Hepatocyte (in vitro differentiated cells): ENCODE measurements around the gene JARID2.

Experiments
- EZH2 ChIP-seq: fragments of 200-600 bp; sonication (generic); IDR thresholded peaks from 2 replicates; pipeline ENCODE4 v1.6.1; 2016; ENCODE audit warnings: antibody characterized with exemption, mild to moderate bottlenecking, borderline replicate concordance
- EZH2phosphoT487 ChIP-seq: fragments of 200-600 bp; sonication (generic); IDR thresholded peaks from one replicate; pipeline ENCODE4 v1.6.1; 2018; ENCODE audit warnings: antibody characterized with exemption, mild to moderate bottlenecking, low read depth, moderate library complexity; ENCODE audit not compliant: unreplicated experiment, severe bottlenecking
- TF ChIP-seq, protein P1 (sequence below): fragments of 200-600 bp; sonication (generic); IDR thresholded peaks from 2 replicates; pipeline ENCODE4 v1.5.1; 2016; ENCODE audit warnings: antibody characterized with exemption, mild to moderate bottlenecking; ENCODE audit not compliant: poor library complexity

DNA sequence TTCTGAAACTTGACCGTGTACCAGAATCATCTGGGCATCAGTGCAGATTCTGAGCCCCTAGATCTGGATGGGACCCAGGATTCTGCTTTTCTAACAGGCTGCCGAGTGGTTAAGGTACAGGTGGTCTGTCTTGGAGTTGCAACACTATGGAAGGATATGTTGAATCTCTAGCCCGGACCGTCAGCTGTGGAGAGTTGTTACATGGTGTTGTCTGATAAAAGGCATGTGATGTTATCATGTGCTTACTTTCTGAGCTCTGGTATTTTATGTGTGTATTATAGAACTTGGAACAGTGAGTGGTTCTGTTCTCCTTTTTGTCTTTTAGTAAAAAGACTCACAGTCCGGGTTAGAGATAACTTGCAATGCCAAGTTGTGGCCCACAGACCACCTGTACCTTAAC lies 123.0 kb downstream of the JARID2 start:
- TF ChIP-seq, protein P1, sequence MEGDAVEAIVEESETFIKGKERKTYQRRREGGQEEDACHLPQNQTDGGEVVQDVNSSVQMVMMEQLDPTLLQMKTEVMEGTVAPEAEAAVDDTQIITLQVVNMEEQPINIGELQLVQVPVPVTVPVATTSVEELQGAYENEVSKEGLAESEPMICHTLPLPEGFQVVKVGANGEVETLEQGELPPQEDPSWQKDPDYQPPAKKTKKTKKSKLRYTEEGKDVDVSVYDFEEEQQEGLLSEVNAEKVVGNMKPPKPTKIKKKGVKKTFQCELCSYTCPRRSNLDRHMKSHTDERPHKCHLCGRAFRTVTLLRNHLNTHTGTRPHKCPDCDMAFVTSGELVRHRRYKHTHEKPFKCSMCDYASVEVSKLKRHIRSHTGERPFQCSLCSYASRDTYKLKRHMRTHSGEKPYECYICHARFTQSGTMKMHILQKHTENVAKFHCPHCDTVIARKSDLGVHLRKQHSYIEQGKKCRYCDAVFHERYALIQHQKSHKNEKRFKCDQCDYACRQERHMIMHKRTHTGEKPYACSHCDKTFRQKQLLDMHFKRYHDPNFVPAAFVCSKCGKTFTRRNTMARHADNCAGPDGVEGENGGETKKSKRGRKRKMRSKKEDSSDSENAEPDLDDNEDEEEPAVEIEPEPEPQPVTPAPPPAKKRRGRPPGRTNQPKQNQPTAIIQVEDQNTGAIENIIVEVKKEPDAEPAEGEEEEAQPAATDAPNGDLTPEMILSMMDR: no peak
- TF ChIP-seq EZH2 (no peak), EZH2phosphoT487 (no peak)
